ENCODE data around the gene TMEM51.
"Not testable (repeated sequence)": the region's sequence is repeated elsewhere in the genome, so short reads cannot be mapped to it uniquely, and the experiment has no call there.

TMEM51 gene

GRCh38 chr1:15173863-15174614, 20.5 kb downstream of the TMEM51 start:
- TF ChIP-seq CTCF (IDR thresholded peaks at IDR 0.05; ENCODE audit: low read depth, low read length) = no peak

GRCh38 chr1:15174615-15174983, 21.1 kb downstream of the TMEM51 start:
- no peak overlapping the region for H3K4me3 ChIP-seq (ENCODE audit: low read depth, low read length)
- no peak for TF ChIP-seq CTCF (IDR thresholded peaks at IDR 0.05; ENCODE audit: low read depth, low read length)

More at GRCh38 chr1:15173863-15174614, 20.5 kb downstream of the TMEM51 start:
- no peak overlapping the region for H3K4me3 ChIP-seq (ENCODE audit: low read depth, low read length)

DNA sequence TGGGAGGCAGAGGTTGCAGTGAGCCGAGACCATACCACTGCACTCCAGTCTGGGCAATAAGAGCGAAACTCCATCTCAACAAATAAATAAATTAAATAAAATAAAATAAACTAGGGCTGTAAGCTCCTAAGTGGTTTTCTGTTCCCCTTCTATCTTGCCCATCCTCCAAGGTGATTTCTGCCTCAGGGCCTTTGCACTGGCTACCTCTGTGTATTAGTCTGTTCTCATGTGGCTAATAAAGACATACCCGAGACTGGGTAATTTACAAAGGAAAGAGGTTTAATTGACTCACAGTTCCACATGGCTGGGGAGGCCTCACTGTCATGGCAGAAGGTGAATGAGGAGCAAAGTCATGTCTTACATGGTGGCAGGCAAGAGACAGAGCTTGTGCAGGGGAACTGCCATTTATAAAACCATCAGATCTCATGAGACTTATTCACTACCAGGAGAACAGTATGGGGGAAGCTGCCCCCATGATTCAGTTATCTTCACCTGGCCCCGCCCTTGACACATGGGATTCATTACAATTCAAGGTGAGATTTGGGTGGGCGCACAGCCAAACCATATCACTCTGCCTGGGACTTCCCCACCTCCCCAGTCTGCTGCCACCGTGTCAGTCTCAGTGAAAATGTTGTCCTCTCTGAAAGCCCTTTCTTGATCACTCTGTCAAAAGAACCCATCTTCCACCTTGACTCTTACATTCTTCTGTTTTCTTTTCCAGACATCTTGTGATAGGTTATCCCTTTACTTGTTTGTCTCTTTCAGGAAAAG, 22.0 kb downstream of the TMEM51 start:
- H3K4me3 ChIP-seq (ENCODE audit: low read depth, low read length) = not testable (repeated sequence)

- no peak overlapping the region for H3K4me3 ChIP-seq (ENCODE audit: low read depth, low read length)
- no peak for TF ChIP-seq CTCF (IDR thresholded peaks at IDR 0.05; ENCODE audit: low read depth, low read length)
Observed at GRCh38 chr1:15176120-15176519, 22.6 kb downstream of the TMEM51 start.

- no peak overlapping the region for H3K4me3 ChIP-seq (ENCODE audit: low read depth, low read length)
- TF ChIP-seq CTCF (IDR thresholded peaks at IDR 0.05; ENCODE audit: low read depth, low read length) = no peak
Observed at GRCh38 chr1:15176898-15177665, 23.5 kb downstream of the TMEM51 start.

GRCh38 chr1:15177710-15178166, 24.2 kb downstream of the TMEM51 start:
- no peak overlapping the region for H3K4me3 ChIP-seq (ENCODE audit: low read depth, low read length)
- TF ChIP-seq CTCF (IDR thresholded peaks at IDR 0.05; ENCODE audit: low read depth, low read length) = no peak

- H3K4me3 ChIP-seq (ENCODE audit: low read depth, low read length) = no peak overlapping the region
- TF ChIP-seq CTCF (IDR thresholded peaks at IDR 0.05; ENCODE audit: low read depth, low read length) = no peak
Observed at GRCh38 chr1:15178571-15179484, 25.3 kb downstream of the TMEM51 start.

Measured in WI38 (cell line).